GM18511 (cell line): ENCODE results near the gene CHCHD5.
"Not testable (repeated sequence)": the region's sequence is repeated elsewhere in the genome, so short reads cannot be mapped to it uniquely, and the experiment has no call there.

Experiments
- ATAC-seq: cut with Tn5 transposase; IDR thresholded peaks from one replicate; pipeline ENCODE4 v1.9.1; 2021; ENCODE audit warnings: mild to moderate bottlenecking, moderate library complexity; ENCODE audit not compliant: unreplicated experiment

The CHCHD5 gene

GRCh38 chr2:112585873-112586464 lies 1.6 kb downstream of the CHCHD5 start:
- ATAC-seq, result no peak

GRCh38 chr2:112588611-112589045 lies 4.2 kb downstream of the CHCHD5 start:
- no peak for ATAC-seq

GRCh38 chr2:112591413-112591812 lies 7.0 kb downstream of the CHCHD5 start:
- ATAC-seq, result no peak

GRCh38 chr2:112593736-112594135 lies 9.3 kb downstream of the CHCHD5 start:
- ATAC-seq, result no peak

GRCh38 chr2:112597537-112598322 lies 13.3 kb downstream of the CHCHD5 start:
- ATAC-seq, result no peak

GRCh38 chr2:112600634-112601033 lies 16.2 kb downstream of the CHCHD5 start:
- no peak for ATAC-seq

- ATAC-seq, result no peak
These were observed 17.3 kb downstream of the CHCHD5 start for GRCh38 chr2:112601754-112602153.

GRCh38 chr2:112602917-112603316 lies 18.5 kb downstream of the CHCHD5 start:
- ATAC-seq, result no peak

- no peak for ATAC-seq
These were observed 19.3 kb downstream of the CHCHD5 start for GRCh38 chr2:112603731-112604130.

GRCh38 chr2:112604952-112605351 lies 20.5 kb downstream of the CHCHD5 start:
- no peak for ATAC-seq

- no peak for ATAC-seq
These were observed 21.5 kb downstream of the CHCHD5 start for GRCh38 chr2:112605926-112606325.

- ATAC-seq, result no peak
These were observed 22.1 kb downstream of the CHCHD5 start for GRCh38 chr2:112606547-112606946.

- no peak for ATAC-seq
These were observed 23.4 kb downstream of the CHCHD5 start for GRCh38 chr2:112607680-112608438.

GRCh38 chr2:112609320-112609719 lies 24.9 kb downstream of the CHCHD5 start:
- ATAC-seq, result not testable (repeated sequence)

GRCh38 chr2:112612283-112612682 lies 27.9 kb downstream of the CHCHD5 start:
- not testable (repeated sequence) for ATAC-seq

- no peak for ATAC-seq
These were observed 29.9 kb downstream of the CHCHD5 start for GRCh38 chr2:112614201-112614840.

GRCh38 chr2:112615051-112615450 lies 30.6 kb downstream of the CHCHD5 start:
- no peak for ATAC-seq

- not testable (repeated sequence) for ATAC-seq
These were observed 31.4 kb downstream of the CHCHD5 start for GRCh38 chr2:112615798-112616197.

GRCh38 chr2:112618383-112618782 lies 34.0 kb downstream of the CHCHD5 start:
- no peak for ATAC-seq

- ATAC-seq, result no peak
These were observed 37.5 kb downstream of the CHCHD5 start for GRCh38 chr2:112621790-112622527.

- no peak for ATAC-seq
These were observed 38.1 kb downstream of the CHCHD5 start for GRCh38 chr2:112622528-112622849.
